HG03521 (cell line): ENCODE measurements around the gene AKAP9.
A peak's percentile ranks its signal among the peaks of the same experiment; 100 is the strongest.
"Not testable (repeated sequence)": the region's sequence is repeated elsewhere in the genome, so short reads cannot be mapped to it uniquely, and the experiment has no call there.

Experiments
- ATAC-seq: cut with Tn5 transposase; IDR thresholded peaks from one replicate; pipeline ENCODE4 v1.9.1; 2021; ENCODE audit warnings: mild to moderate bottlenecking, moderate library complexity; ENCODE audit not compliant: unreplicated experiment

AKAP9 gene

GRCh38 chr7:91999631-92000565 is 59.2 kb downstream of the AKAP9 start:
- ATAC-seq, result no peak

- ATAC-seq, result peak; percentile 58
These were observed 62.1 kb downstream of the AKAP9 start for GRCh38 chr7:92002720-92003119.

GRCh38 chr7:92006046-92006445 is 65.4 kb downstream of the AKAP9 start:
- no peak for ATAC-seq

GRCh38 chr7:92010215-92010614 is 69.6 kb downstream of the AKAP9 start:
- no peak for ATAC-seq

- ATAC-seq, result no peak
These were observed 72.9 kb downstream of the AKAP9 start for GRCh38 chr7:92013611-92014010.

GRCh38 chr7:92020636-92021035 is 80.0 kb downstream of the AKAP9 start:
- no peak for ATAC-seq

GRCh38 chr7:92025260-92025659 is 84.6 kb downstream of the AKAP9 start:
- no peak for ATAC-seq

- ATAC-seq, result not testable (repeated sequence)
These were observed 86.0 kb downstream of the AKAP9 start for GRCh38 chr7:92026635-92027034.

GRCh38 chr7:92027128-92027527 is 86.5 kb downstream of the AKAP9 start:
- not testable (repeated sequence) for ATAC-seq

GRCh38 chr7:92028226-92028625 is 87.6 kb downstream of the AKAP9 start:
- ATAC-seq, result no peak

- no peak for ATAC-seq
These were observed 88.0 kb downstream of the AKAP9 start for GRCh38 chr7:92028686-92029085.

- no peak for ATAC-seq
These were observed 93.5 kb downstream of the AKAP9 start for GRCh38 chr7:92034116-92034515.

- no peak for ATAC-seq
These were observed 94.9 kb downstream of the AKAP9 start for GRCh38 chr7:92035576-92035975.

- no peak for ATAC-seq
These were observed 99.2 kb downstream of the AKAP9 start for GRCh38 chr7:92039900-92040299.

GRCh38 chr7:92042056-92042737 is 101.5 kb downstream of the AKAP9 start:
- no peak for ATAC-seq

- ATAC-seq, result no peak
These were observed 102.4 kb downstream of the AKAP9 start for GRCh38 chr7:92043098-92043497.

GRCh38 chr7:92043637-92044036 is 103.0 kb downstream of the AKAP9 start:
- ATAC-seq, result no peak

- ATAC-seq, result no peak
These were observed 103.5 kb downstream of the AKAP9 start for GRCh38 chr7:92044148-92044547.

GRCh38 chr7:92044940-92045339 is 104.3 kb downstream of the AKAP9 start:
- no peak for ATAC-seq

GRCh38 chr7:92051655-92052054 is 111.0 kb downstream of the AKAP9 start:
- ATAC-seq, result no peak

- no peak for ATAC-seq
These were observed 111.5 kb downstream of the AKAP9 start for GRCh38 chr7:92052159-92052558.

- no peak for ATAC-seq
These were observed 112.0 kb downstream of the AKAP9 start for GRCh38 chr7:92052684-92053083.
